ENCODE data around the gene RSPRY1.
A peak's percentile ranks its signal among the peaks of the same experiment; 100 is the strongest.
"Not testable (repeated sequence)": the region's sequence is repeated elsewhere in the genome, so short reads cannot be mapped to it uniquely, and the experiment has no call there.

RSPRY1 gene

DNA sequence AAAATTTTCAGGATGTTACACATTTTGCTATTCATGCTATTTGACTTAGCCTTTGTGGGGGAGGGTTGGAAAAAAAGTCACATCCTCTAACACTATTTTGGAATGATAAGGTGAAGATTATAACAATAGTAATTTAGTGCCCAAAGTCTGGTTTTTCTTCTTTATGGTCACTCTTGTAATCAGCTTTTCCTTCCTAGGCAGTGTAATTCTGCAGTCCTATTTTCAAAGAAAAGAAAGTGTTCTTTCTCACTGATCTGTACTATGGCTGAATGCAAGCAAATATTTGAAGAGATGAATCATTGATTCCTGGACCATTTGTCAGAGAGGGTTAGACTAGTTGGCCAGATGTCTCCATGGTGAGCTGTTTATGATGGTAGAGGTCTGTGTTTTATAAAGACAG, 8.4 kb downstream of the RSPRY1 start:
- H4K8ac ChIP-seq (ENCODE audit: low read length): no peak overlapping the region
- peak overlapping the region; percentile 78 for H3K9ac ChIP-seq (ENCODE audit: low read length)
- DNase-seq: peak; percentile 95
- H3K9me3 ChIP-seq (ENCODE audit: control insufficient read depth, low read length): no peaks in the 10 kb centered on the region
- no peak overlapping the region for H3K18ac ChIP-seq (ENCODE audit: low read depth in 1 of 2, low read length in 2 of 2)
- no peaks in the 10 kb centered on the region for H3K27me3 ChIP-seq (ENCODE audit: control insufficient read depth in 1 of 2, insufficient read depth in 1 of 2, low read length in 2 of 2)
- no peak overlapping the region for H2BK12ac ChIP-seq (ENCODE audit: low read length in 2 of 2)
- H3K36me3 ChIP-seq (ENCODE audit: control insufficient read depth in 1 of 2, insufficient read depth in 2 of 2, low read depth in 1 of 2, low read length in 2 of 2): peaks cover 0 to 8% of the 10 kb centered on the region in 2 experiments
- no peak overlapping the region for H2AK5ac ChIP-seq (ENCODE audit: low read length, severe bottlenecking)
- H3K4me2 ChIP-seq (ENCODE audit: low read length, poor library complexity, severe bottlenecking): no peak overlapping the region
- H4K91ac ChIP-seq (ENCODE audit: low read length): no peak overlapping the region
- peaks cover 2% of the 10 kb centered on the region for H3K79me1 ChIP-seq (replicated peaks; ENCODE audit: low read length, poor library complexity, severe bottlenecking)
- H2BK5ac ChIP-seq (ENCODE audit: low read depth, low read length, poor library complexity, severe bottlenecking): no peak overlapping the region
- no peak overlapping the region for H2BK15ac ChIP-seq (ENCODE audit: low read depth, poor library complexity, severe bottlenecking)
- peaks cover 15% of the 10 kb centered on the region for H3K4me1 ChIP-seq (ENCODE audit: control insufficient read depth, insufficient read depth, low read depth, low read length)
- H3K23ac ChIP-seq (ENCODE audit: low read length in 2 of 2): no peak overlapping the region
- peak overlapping the region in 1 of 2 experiments; percentile 4 for H3K4me3 ChIP-seq (ENCODE audit: insufficient read depth in 1 of 2, low read depth in 1 of 2, low read length in 2 of 2)
- no peak overlapping the region for H2AFZ ChIP-seq (ENCODE audit: low read depth, low read length)
- no peak overlapping the region for H3K4ac ChIP-seq (ENCODE audit: low read depth in 1 of 2, low read length in 2 of 2)
- no peak overlapping the region for H2BK120ac ChIP-seq (ENCODE audit: low read depth, low read length)
- peak overlapping the region; percentile 91 for H3K27ac ChIP-seq (ENCODE audit: low read length, poor library complexity, severe bottlenecking)
- H3K14ac ChIP-seq (ENCODE audit: low read length in 2 of 2): no peak overlapping the region

GRCh38 chr16:57196286-57196685, 10.2 kb downstream of the RSPRY1 start:
- WGBS: 100% methylated on average over 3 of the region's 4 CpGs
- Histone ChIP-seq H2BK12ac (ENCODE audit: low read length in 2 of 2) (no peak overlapping the region), H4K8ac (ENCODE audit: low read length) (no peak overlapping the region), H3K14ac (ENCODE audit: low read length in 2 of 2) (no peak overlapping the region), H2BK5ac (ENCODE audit: low read depth, low read length, poor library complexity, severe bottlenecking) (no peak overlapping the region), H3K4me1 (ENCODE audit: control insufficient read depth, insufficient read depth, low read depth, low read length) (peaks cover 12% of the 10 kb centered on the region), H3K18ac (ENCODE audit: low read depth in 1 of 2, low read length in 2 of 2) (no peak overlapping the region), H3K9ac (ENCODE audit: low read length) (peak overlapping the region; percentile 44), H2BK120ac (ENCODE audit: low read depth, low read length) (no peak overlapping the region), H3K4me2 (ENCODE audit: low read length, poor library complexity, severe bottlenecking) (no peak overlapping the region), H3K9me3 (ENCODE audit: control insufficient read depth, low read length) (no peaks in the 10 kb centered on the region), H3K36me3 (ENCODE audit: control insufficient read depth in 1 of 2, insufficient read depth in 2 of 2, low read depth in 1 of 2, low read length in 2 of 2) (peaks cover 0 to 4% of the 10 kb centered on the region in 2 experiments), H3K4me3 (ENCODE audit: insufficient read depth in 1 of 2, low read depth in 1 of 2, low read length in 2 of 2) (no peak overlapping the region), H3K27ac (ENCODE audit: low read length, poor library complexity, severe bottlenecking) (no peak overlapping the region), H3K79me1 (replicated peaks; ENCODE audit: low read length, poor library complexity, severe bottlenecking) (peaks cover 2% of the 10 kb centered on the region), H3K4ac (ENCODE audit: low read depth in 1 of 2, low read length in 2 of 2) (no peak overlapping the region), H3K27me3 (ENCODE audit: control insufficient read depth in 1 of 2, insufficient read depth in 1 of 2, low read length in 2 of 2) (no peaks in the 10 kb centered on the region), H3K23ac (ENCODE audit: low read length in 2 of 2) (no peak overlapping the region), H4K91ac (ENCODE audit: low read length) (no peak overlapping the region), H2BK15ac (ENCODE audit: low read depth, poor library complexity, severe bottlenecking) (no peak overlapping the region), H2AFZ (ENCODE audit: low read depth, low read length) (no peak overlapping the region), H2AK5ac (ENCODE audit: low read length, severe bottlenecking) (no peak overlapping the region)
- no peak for DNase-seq

- Histone ChIP-seq H2AFZ (ENCODE audit: low read depth, low read length) (no peak overlapping the region), H3K14ac (ENCODE audit: low read length in 2 of 2) (no peak overlapping the region), H2BK15ac (ENCODE audit: low read depth, poor library complexity, severe bottlenecking) (no peak overlapping the region), H3K4me1 (ENCODE audit: control insufficient read depth, insufficient read depth, low read depth, low read length) (peaks cover 11% of the 10 kb centered on the region), H2BK12ac (ENCODE audit: low read length in 2 of 2) (no peak overlapping the region), H3K4me3 (ENCODE audit: insufficient read depth in 1 of 2, low read depth in 1 of 2, low read length in 2 of 2) (no peak overlapping the region), H3K9ac (ENCODE audit: low read length) (peak overlapping the region; percentile 44), H3K18ac (ENCODE audit: low read depth in 1 of 2, low read length in 2 of 2) (no peak overlapping the region), H3K27ac (ENCODE audit: low read length, poor library complexity, severe bottlenecking) (no peak overlapping the region), H2BK5ac (ENCODE audit: low read depth, low read length, poor library complexity, severe bottlenecking) (no peak overlapping the region), H3K9me3 (ENCODE audit: control insufficient read depth, low read length) (no peaks in the 10 kb centered on the region), H3K36me3 (ENCODE audit: control insufficient read depth in 1 of 2, insufficient read depth in 2 of 2, low read depth in 1 of 2, low read length in 2 of 2) (peaks cover 2 to 4% of the 10 kb centered on the region in 2 experiments), H2AK5ac (ENCODE audit: low read length, severe bottlenecking) (peak overlapping the region; percentile 89), H3K4ac (ENCODE audit: low read depth in 1 of 2, low read length in 2 of 2) (no peak overlapping the region), H4K8ac (ENCODE audit: low read length) (no peak overlapping the region), H3K4me2 (ENCODE audit: low read length, poor library complexity, severe bottlenecking) (no peak overlapping the region), H2BK120ac (ENCODE audit: low read depth, low read length) (no peak overlapping the region), H4K91ac (ENCODE audit: low read length) (no peak overlapping the region), H3K27me3 (ENCODE audit: control insufficient read depth in 1 of 2, insufficient read depth in 1 of 2, low read length in 2 of 2) (no peaks in the 10 kb centered on the region), H3K79me1 (replicated peaks; ENCODE audit: low read length, poor library complexity, severe bottlenecking) (peaks cover 2% of the 10 kb centered on the region), H3K23ac (ENCODE audit: low read length in 2 of 2) (no peak overlapping the region)
- 65% methylated on average over 2 of the region's 3 CpGs for WGBS
- no peak for DNase-seq
Measured at GRCh38 chr16:57196753-57197152, 10.6 kb downstream of the RSPRY1 start.

DNA sequence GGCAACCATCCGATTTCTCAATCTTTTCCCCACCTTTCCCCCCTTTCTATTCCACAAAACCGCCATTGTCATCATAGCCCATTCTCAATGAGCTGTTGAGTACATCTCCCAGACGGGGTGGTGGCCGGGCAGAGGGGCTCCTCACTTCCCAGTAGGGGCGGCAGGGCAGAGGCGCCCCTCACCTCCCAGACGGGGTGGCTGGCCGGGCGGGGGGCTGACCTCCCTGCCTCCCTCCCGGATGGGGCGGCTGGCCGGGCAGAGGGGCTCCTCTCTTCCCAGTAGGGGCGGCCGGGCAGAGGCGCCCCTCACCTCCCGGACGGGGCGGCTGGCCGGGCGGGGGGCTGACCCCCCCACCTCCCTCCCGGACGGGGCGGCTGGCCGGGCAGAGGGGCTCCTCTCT, 14.2 kb downstream of the RSPRY1 start:
- H3K27ac ChIP-seq (ENCODE audit: low read length, poor library complexity, severe bottlenecking); H3K27me3 ChIP-seq (ENCODE audit: control insufficient read depth in 1 of 2, insufficient read depth in 1 of 2, low read length in 2 of 2); H3K4me1 ChIP-seq (ENCODE audit: control insufficient read depth, insufficient read depth, low read depth, low read length); H2AK5ac ChIP-seq (ENCODE audit: low read length, severe bottlenecking); H3K4ac ChIP-seq (ENCODE audit: low read depth in 1 of 2, low read length in 2 of 2); H3K9me3 ChIP-seq (ENCODE audit: control insufficient read depth, low read length); H3K18ac ChIP-seq (ENCODE audit: low read depth in 1 of 2, low read length in 2 of 2); H2BK12ac ChIP-seq (ENCODE audit: low read length in 2 of 2); H2AFZ ChIP-seq (ENCODE audit: low read depth, low read length); H3K23ac ChIP-seq (ENCODE audit: low read length in 2 of 2); DNase-seq; H3K9ac ChIP-seq (ENCODE audit: low read length); H4K91ac ChIP-seq (ENCODE audit: low read length); H2BK5ac ChIP-seq (ENCODE audit: low read depth, low read length, poor library complexity, severe bottlenecking); H2BK15ac ChIP-seq (ENCODE audit: low read depth, poor library complexity, severe bottlenecking); H3K4me2 ChIP-seq (ENCODE audit: low read length, poor library complexity, severe bottlenecking); H3K14ac ChIP-seq (ENCODE audit: low read length in 2 of 2); H3K4me3 ChIP-seq (ENCODE audit: insufficient read depth in 1 of 2, low read depth in 1 of 2, low read length in 2 of 2); H2BK120ac ChIP-seq (ENCODE audit: low read depth, low read length); H4K8ac ChIP-seq (ENCODE audit: low read length): not testable (repeated sequence)
- Histone ChIP-seq H3K36me3 (ENCODE audit: control insufficient read depth in 1 of 2, insufficient read depth in 2 of 2, low read depth in 1 of 2, low read length in 2 of 2) (peaks cover 8 to 15% of the 10 kb centered on the region in 2 experiments), H3K79me1 (replicated peaks; ENCODE audit: low read length, poor library complexity, severe bottlenecking) (peaks cover 10% of the 10 kb centered on the region)
- 100% methylated on average over 4 of the region's 24 CpGs for WGBS

All from mesenchymal stem cell (in vitro differentiated cells and primary cell).